ENCODE data around the gene MLLT6. TPM values are rescaled to one million over a fixed set of nuclear protein-coding genes. Genes with fewer than 3 reads are reported as not detected.

Gene MLLT6
- total RNA-seq, result 100 to 1,000 TPM; 145 to 148 TPM

- H3K36me3 Mint-ChIP-seq (ENCODE audit: low read depth), result peaks cover 41% of the 10 kb centered on the region
- H3K27me3 Mint-ChIP-seq, result no peaks in the 10 kb centered on the region
- peak within 1 kb of the TSS; percentile 98 for H3K4me3 Mint-ChIP-seq
- no peaks in the 10 kb centered on the region for H3K9me3 Mint-ChIP-seq
- POLR2A ChIA-PET, result interaction anchor here (0.6 to 18.4 kb wide), 15 partner anchors 8 to 735 kb away, joined by 3 to 390 read pairs (median 4); partner anchors contain the start of genes EPOP, PSMB3 and RPL23
- H3K4me1 Mint-ChIP-seq (ENCODE audit: low read depth), result peaks cover 41% of the 10 kb centered on the region
- TF ChIP-seq, protein P1, sequence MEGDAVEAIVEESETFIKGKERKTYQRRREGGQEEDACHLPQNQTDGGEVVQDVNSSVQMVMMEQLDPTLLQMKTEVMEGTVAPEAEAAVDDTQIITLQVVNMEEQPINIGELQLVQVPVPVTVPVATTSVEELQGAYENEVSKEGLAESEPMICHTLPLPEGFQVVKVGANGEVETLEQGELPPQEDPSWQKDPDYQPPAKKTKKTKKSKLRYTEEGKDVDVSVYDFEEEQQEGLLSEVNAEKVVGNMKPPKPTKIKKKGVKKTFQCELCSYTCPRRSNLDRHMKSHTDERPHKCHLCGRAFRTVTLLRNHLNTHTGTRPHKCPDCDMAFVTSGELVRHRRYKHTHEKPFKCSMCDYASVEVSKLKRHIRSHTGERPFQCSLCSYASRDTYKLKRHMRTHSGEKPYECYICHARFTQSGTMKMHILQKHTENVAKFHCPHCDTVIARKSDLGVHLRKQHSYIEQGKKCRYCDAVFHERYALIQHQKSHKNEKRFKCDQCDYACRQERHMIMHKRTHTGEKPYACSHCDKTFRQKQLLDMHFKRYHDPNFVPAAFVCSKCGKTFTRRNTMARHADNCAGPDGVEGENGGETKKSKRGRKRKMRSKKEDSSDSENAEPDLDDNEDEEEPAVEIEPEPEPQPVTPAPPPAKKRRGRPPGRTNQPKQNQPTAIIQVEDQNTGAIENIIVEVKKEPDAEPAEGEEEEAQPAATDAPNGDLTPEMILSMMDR (IDR thresholded peaks at IDR 0.05), result no peak
- CTCF ChIA-PET, result interaction anchor here (0.6 to 3.3 kb wide), 6 partner anchors 13 to 234 kb away, joined by 3 to 15 read pairs (median 4); no protein-coding TSS in a partner anchor
- peak within 1 kb of the TSS; percentile 98 for H3K27ac Mint-ChIP-seq
- ATAC-seq, result no peak
- intact Hi-C loops (cut with micrococcal nuclease), result no loop called here
- peak; percentile 76 for DNase-seq
Observed at GRCh38 chr17:38704606-38705522, at the start of gene MLLT6. Gene MLLT6, plus strand, starts transcription at chr17:38705273. Its CDS starts 360 bp downstream, at chr17:38705633.

DNA sequence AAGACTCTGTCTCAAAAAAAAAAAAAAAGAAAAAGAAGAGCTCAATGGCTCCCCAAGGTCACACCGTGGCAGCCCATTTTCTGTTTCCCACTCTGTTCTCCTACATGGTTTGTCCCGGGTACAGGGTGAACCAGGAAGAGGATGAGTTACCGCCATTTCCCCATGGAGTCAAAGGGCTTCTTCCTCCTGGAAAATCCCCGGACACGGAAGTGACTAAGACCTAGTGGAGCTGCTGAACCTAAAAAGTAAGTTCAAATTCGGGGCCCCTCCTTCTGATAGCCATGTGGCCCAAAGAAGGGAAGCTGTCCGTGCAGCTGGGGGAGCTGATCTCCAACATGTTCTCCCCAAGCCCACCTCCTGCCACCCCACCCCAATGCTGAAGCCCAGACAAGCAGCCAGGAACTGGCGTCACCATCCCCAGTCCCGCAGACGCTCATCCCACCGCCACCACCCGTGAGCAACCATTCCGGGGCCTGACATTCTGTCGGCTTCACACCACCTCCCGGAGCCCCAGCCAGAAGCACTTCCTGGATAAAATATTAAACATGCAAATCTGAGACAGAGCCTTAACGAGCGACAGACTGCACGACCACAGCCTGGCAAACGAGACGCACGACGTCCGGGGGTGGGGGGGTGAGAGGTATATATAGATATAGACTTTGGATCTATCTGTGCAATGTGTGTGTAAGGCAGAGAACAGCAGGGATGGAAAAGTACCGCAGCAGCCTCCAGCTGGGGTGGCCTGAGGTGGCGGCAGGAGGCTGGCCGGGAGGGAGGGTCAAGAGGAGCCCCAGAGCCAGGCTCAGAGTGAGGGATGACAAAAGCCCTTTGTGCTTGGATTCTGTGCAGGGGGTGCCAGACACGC, 47.9 kb upstream of the MLLT6 start:
- no peak overlapping the region for H3K4me3 Mint-ChIP-seq
- DNase-seq, result peak; percentile 43
- no peak overlapping the region for H3K27ac Mint-ChIP-seq
- no peaks in the 10 kb centered on the region for H3K36me3 Mint-ChIP-seq (ENCODE audit: low read depth)
- H3K9me3 Mint-ChIP-seq, result no peaks in the 10 kb centered on the region
- POLR2A ChIA-PET, result interaction anchor here (1.0 kb wide), 2 partner anchors 8 to 11 kb away, joined by 3 to 4 read pairs; no protein-coding TSS in a partner anchor
- intact Hi-C loops (cut with micrococcal nuclease), result no loop called here
- H3K4me1 Mint-ChIP-seq (ENCODE audit: low read depth), result peaks cover 38% of the 10 kb centered on the region
- peak; percentile 28 for ATAC-seq
- CTCF ChIA-PET, result interaction anchor here (0.7 to 4.2 kb wide), 4 partner anchors 10 to 99 kb away, joined by 3 to 19 read pairs (median 9); no protein-coding TSS in a partner anchor
- H3K27me3 Mint-ChIP-seq, result peaks cover 4% of the 10 kb centered on the region
- TF ChIP-seq, protein P1 (IDR thresholded peaks at IDR 0.05), result no peak

DNA sequence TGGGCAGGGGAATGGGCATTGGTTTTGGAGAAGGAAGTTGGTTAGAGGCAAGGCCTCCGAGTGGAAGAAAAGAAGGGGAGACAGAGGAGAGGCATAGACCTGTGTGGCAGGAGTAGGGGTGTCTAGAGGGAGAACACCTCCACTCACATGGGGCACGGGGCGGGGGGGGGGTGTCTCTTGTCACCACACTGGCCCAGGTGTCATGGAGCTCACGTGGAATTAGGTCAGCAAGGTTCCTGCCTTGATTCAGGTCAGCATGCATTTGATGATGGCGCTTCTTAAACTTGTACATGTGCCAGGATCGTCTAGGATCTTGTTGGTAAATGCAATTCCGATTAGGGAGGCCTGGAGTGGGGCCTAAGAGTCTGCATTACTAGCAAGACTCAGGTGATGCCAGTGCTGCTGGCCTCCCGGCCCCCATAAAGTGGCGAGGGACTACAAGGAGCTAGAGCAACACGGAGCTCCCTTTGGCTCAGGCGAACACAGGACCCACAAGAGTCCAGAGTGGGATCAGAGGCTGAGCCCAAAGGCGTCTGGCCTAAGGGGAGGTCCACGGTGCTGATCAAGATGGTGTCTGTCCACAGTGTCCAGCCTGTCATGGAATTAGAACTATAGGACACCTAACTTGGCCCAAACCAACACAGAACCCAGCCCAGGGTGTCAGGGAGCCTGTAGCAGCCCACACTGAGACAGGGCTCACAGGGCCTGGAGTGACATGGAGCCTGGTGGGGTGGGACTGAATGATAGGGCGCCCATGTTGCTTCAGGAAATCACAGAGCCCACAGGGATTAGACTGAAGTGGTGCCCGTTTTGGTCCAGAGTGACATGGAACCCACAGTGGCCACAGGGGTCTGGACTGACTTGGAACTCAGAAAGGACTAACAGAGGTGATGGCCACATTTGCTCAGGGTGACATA, 47.0 kb upstream of the MLLT6 start:
- H3K27me3 Mint-ChIP-seq, result peaks cover 7% of the 10 kb centered on the region
- ATAC-seq (no peak), DNase-seq (no peak)
- H3K36me3 Mint-ChIP-seq (ENCODE audit: low read depth), result no peaks in the 10 kb centered on the region
- no peak overlapping the region for H3K27ac Mint-ChIP-seq
- TF ChIP-seq, protein P1 (IDR thresholded peaks at IDR 0.05), result no peak
- H3K9me3 Mint-ChIP-seq, result no peaks in the 10 kb centered on the region
- POLR2A ChIA-PET, result interaction anchor here (0.7 to 1.3 kb wide), 3 partner anchors 10 to 152 kb away, joined by 3 to 4 read pairs (median 4); no protein-coding TSS in a partner anchor
- CTCF ChIA-PET, result interaction anchor here (1.2 to 4.2 kb wide), 3 partner anchors 9 to 100 kb away, joined by 3 to 19 read pairs (median 15); no protein-coding TSS in a partner anchor
- intact Hi-C loops (cut with micrococcal nuclease), result no loop called here
- H3K4me1 Mint-ChIP-seq (ENCODE audit: low read depth), result peaks cover 38% of the 10 kb centered on the region
- H3K4me3 Mint-ChIP-seq, result no peak overlapping the region

- TF ChIP-seq, protein P1 (IDR thresholded peaks at IDR 0.05), result no peak
- CTCF ChIA-PET, result interaction anchor here (1.2 to 4.2 kb wide), 3 partner anchors 10 to 100 kb away, joined by 3 to 19 read pairs (median 7); no protein-coding TSS in a partner anchor
- peaks cover 4% of the 10 kb centered on the region for H3K27me3 Mint-ChIP-seq
- H3K27ac Mint-ChIP-seq, result no peak overlapping the region
- H3K36me3 Mint-ChIP-seq (ENCODE audit: low read depth), result no peaks in the 10 kb centered on the region
- intact Hi-C loops (cut with micrococcal nuclease), result no loop called here
- POLR2A ChIA-PET, result interaction anchor here (0.7 to 1.3 kb wide), 3 partner anchors 9 to 152 kb away, joined by 3 to 4 read pairs (median 4); no protein-coding TSS in a partner anchor
- ATAC-seq (no peak), DNase-seq (peak; percentile 34)
- peaks cover 33% of the 10 kb centered on the region for H3K4me1 Mint-ChIP-seq (ENCODE audit: low read depth)
- no peaks in the 10 kb centered on the region for H3K9me3 Mint-ChIP-seq
- H3K4me3 Mint-ChIP-seq, result no peak overlapping the region
Observed at GRCh38 chr17:38658741-38659345, 46.2 kb upstream of the MLLT6 start.

Measured in activated CD8-positive, alpha-beta T cell treated with anti-CD3 and anti-CD28 coated beads for 36 hours (primary cell).